Iris pigment epithelial cell (primary cell): ENCODE data around the gene BTRC.

ENCODE experiments used
- DNase-seq: peaks from one replicate; pipeline ENCODE4 v3.0.0-alpha.2; 2011; ENCODE audit warnings: low read depth

BTRC gene

DNA sequence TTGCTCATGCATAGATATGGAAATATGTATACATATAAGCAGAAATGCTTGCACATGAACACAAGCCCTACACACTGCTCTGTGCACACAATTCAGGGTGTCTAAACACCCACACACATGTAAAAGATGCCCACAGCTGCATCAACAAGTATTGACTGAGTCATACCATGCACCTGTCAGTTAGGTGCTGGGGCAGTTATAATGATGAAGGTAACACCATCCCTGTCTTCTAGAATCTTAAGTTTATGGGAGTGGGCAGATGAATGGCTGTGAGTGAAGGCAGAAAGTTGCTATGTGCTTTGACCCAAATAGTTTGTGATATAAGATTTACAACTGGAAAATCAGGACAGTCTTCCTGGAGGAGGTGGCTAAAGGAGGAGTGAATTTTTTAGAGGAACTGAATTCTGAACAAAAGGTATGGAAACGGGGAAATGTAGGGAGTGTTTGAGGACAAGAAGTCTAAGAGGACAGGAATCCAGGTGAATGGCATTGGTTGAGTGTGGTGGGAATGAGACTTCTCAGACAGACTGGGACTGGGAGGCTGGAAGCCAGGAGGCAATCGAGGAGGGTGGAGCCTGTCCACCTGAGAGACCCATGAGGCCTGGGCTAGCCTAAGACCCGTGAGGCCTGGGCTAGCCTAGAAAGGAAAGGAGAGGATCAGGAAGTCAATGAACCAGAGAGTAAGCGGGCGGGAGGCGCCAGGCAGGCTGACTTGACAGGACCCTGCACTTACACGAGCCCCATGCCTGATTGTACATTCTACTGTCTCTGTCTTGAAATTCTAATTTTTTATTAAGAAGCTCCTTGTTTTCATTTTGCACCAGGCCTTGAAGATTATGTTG, 213.4 kb downstream of the BTRC start:
- DNase-seq = no peak

DNA sequence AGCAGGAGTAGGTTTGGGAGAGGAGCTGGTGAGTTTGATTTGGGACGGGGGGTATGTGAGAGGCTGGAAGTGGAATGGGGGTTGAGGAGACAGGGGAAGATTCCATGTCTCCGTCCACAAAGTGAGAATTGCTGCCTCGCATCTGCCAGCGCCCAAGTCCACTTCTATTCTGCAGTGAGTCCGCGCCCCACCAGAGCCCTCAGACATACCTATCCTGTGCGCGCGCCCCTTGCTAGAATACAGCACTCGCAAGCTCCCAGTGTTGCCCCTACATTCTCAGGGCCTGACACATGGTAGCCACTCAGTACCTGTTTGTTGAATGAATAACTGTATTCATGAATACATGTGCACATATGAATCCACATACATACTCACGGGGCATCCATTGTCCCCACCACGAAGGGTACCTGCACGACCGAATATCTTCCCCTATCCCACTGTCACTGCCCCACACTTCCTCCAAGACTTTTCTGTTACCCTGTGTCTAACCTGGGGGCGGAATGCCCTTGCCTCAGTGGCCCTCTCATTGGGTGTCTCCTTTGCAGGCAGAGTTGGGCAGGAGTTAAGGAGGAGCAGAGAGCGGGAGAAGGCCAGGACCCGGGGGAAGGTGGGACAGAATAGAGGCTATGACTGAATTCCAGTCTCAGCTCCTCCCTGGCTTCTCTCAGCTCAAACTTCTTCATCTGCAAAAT, 214.2 kb downstream of the BTRC start:
- DNase-seq = no peak

DNA sequence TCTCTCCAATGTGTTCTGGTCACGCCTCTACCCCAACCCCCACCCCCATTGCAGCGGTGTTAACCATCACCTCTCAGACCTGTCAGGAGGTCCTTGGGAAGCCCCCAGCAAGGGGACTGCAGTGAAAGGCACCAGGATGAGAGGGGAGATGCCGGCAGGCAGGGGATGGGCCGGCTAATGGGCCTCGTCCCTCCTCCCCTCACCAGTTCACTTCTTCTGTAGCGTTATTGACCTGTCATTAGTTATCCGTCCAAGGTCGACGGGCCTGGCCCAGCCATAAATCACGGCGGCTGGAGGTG, 215.3 kb downstream of the BTRC start:
- DNase-seq = no peak

DNA sequence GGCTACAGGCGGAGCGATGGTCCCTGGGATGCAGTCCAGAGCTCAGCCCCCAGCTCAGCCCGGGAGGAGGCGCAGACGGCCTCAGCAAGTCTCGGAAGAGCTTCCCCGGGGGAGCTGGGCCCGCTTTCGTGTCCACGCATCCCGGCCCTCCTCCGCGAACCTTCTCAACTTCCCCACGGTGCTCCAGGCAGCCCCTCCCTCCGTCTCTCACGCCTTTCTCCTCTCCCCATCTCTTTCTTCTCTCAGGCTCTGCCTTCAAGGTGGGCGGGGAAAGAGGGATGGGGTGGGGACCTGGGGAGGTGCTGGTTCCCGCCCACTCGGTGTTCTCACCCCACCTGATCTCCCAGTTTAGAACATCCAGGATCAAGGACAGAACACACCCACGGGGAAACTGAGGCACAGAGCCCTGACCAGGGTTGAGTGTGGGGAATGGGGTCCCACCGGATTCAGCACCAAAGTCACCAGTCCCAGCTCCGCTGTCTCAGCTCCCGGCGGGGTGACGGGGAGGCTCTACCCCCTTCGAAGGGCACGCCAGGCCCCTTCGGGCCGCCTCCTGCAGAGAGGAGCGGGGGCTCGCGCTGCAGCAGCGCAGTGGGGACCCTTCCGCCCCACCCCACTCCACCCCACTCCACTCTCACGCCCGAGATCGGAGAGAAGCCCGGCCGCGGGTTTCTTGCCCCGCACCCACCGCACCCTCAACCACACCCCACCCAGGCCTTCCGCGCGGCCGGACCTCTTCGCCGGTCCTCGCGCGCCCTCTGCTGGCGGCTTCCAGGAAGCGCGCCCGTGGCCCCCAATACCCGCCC, 215.9 kb downstream of the BTRC start:
- DNase-seq = peak; percentile 40

DNA sequence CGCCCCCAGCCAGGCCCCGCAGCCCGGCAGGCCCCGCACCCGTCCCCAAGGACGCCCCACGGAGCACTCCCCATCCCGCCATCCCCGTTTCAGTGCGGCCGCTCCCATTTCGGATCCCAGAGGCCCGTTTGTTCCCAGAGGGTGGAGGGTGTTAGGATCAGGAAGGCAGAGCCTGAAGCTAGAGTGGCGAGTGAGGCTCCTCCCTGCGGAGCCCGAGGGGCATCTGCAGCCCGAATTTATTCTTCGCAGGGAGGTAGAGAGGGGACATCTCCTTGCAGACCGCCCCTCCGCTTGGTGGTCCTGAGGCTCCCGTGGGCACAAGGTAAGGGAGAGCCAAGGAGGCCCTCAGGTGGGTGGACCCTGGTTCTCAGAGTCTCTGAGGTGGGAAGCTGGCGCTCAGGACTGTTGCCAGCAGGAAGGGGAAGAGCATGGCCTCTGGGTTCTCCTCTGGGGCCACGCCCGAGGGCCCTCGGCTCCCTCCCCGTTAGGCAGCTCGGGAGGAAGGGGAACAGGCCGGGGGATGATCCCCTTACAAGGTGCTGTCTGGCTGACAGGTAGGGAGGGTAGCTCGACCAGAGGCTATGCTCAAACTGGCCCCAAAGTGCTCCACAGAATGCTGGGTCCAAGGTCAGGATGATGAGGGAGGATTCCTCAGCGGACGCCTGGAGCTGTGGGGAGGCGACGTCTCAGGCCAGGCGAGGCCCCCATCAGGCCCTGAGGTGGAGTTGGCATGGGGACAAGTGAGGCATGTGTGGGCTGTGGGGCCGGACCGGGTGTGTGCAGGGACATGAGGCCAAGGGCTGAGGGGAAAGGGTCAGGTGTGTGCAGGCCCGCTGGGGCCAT, 216.7 kb downstream of the BTRC start:
- no peak for DNase-seq

DNA sequence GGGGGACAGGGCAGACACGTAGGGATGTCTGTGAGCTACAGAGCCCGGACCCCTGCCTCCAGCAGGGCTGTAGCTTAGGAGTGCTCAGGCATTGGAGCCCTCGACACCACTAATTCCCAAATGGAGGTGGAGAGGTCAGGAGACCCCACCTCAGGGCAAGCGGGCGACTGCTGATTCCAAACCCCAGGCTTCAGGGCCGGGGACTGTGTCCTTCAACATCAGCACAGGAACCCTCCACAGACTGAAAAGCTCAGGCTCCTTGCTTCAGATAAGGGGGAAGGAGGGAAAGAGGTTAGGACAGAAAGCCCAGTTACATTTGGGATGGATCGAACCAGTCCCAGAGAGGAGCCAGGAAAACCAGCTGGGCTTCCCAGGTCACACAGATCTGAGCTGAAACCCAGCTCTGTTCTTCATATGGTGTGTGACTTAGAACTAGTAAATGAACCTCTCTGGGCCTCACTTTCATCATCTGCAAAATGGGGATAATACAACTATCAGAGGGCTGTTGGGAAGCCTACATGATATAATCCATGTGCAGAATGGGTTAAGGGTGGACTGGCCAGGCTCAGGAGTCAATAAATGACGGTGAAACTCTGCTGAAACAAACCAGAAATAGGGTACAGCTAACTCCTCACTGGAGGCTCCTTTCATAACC, 217.4 kb downstream of the BTRC start:
- DNase-seq = no peak

DNA sequence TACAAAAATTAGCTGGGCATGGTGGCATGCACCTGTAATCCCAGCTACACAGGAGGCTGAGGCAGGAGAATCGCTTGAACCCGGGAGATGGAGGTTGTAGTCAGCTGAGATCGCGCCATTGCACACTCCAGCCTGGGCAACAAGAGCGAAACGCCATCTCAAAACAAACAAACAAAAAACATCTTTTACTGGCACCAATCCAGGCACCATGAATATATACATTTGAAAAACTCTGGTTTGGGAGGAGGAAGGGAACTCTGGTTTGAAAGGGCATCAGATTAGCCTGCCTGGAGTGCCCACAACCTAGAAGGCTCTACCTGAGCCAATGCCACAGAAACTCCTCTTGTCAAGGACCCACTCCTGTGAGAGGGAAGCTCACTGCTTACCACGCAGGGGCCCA, 218.2 kb downstream of the BTRC start:
- DNase-seq = no peak

DNA sequence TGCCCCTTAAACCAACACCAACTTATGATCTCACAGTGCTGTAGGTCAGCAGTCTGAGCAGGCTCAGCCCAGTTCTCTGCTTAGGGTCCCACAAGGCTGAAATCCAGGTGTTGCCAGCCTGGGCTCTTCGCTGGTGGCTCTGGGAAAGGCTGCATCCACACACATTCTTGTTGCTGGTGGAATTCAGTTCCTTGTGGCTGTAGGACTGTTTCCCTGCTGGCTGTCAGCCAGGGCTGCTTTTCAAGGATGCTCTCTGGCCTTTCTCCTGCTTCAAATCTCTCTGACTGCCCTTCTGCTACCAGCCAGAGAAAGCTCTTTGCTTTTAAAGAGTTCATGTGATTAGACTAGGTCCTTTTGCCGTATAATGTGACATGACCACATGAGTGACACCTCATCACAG, 218.8 kb downstream of the BTRC start:
- DNase-seq = no peak

DNA sequence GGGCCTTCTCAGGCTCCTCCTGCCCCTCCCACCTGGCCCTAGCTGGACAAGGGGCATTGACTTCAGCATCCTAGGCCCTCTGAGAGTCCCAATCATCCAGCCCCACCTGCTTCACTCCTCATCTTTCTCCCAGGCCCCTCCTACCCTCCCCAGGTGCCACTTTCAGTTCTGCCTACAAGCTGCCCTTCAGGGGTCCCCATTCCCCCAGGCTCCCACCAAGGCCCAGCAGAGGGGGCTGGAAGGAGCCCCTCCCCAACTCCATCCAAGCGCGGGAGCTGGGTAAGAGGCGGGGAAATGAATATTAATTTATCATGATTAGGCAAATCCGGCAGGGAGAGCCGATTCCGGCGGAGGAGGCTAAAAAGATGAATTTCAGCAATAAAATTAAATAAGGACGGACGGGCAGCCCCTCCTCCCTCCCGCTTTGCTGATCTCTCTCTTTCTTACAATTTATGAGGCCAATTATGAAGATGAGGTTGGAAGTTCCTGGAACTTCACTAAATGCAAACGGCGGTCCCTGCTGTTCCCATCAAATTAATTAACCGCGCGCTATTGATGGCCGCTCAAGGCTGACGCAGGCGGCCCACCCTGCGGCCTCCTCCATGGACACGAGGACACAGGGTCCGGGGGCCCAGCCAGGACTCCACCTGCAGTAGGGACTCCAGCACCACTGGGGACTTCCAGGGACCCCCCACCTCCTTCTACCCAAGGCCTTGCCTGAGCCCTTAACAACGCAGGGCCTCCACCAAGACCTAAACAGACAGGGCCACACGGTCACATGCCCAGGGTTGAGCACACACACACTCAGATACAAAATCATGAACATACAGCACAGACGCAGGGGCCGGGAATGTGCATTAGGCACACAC, 220.2 kb downstream of the BTRC start:
- DNase-seq = no peak

DNA sequence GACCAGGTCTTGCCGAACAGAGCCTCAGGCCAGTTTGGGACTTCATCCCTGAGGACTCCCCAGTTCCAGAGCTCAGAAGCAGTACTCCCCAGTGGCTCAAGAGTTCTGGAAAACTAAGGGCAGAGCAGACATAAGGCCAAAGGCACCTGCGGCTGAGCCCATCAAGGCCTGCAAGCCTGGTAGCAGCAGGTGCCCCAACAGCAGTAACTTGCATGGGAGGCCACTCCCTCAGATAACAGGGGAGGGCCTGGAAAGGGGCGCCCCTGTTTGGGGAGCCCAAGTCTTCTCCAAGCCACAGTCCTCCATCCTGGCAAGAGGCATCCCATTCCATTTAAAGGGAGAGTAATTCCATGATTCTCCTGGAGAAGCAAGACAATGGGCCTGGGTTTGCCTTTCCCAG, 221.1 kb downstream of the BTRC start:
- no peak for DNase-seq

DNA sequence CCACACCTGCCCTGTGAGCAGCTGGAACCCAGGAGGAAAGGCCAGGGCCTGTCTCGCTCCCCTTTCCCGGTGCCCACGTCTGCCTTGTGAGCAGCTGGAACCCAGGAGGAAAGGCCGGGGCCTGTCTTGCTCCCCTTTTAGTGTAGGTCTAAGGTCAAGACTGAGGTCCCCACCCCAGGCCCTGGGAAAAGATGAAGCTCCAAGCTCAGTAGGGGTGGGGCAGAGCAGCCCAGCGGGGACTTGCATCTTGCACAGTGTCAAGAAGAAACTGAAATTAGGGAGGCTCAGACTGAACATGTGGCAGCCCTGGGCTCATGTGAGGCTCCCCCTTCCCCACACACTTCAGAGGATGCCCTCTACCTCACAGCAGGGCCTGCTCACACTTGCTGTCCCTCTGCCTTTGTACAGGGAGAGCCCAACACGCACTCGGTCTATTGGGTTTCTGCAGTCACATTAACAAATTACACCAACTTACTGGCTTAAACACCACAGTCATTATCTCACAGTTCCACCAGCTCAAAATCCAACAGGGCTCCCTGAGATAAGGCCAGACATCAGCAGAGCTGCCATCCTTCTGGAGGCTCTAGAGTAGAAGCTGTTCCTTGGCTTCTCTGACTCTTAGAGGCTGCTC, 221.7 kb downstream of the BTRC start:
- DNase-seq = no peak

DNA sequence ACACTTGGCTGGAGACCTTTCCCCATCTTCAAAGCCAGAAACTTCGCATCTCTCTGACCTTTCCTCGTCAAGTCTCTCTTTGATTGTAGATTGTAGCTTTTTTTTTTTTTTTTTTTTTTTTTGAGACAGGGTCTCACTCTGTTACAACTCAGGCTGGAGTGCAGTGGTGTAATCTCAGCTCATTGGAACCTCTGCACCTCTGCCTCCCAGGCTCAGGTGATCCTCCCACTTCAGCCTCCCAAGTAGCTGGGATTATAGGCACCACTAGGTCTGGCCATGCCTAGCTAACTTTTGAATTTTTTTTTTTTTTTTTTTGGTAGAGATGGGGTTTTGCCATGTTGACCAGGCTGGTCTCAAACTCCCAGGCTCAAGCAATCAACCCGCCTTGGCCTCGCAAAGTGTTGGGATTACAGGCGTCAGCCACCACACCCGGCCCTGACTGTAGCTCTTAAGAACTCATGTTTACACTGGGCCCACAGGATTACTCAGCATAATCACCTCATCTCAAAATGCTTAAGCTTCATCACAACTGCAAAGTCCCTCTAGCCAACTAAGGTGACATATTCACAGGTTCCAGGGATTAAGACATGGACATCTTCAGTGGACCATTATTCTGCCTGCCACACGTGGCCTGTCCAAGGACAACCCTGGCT, 222.4 kb downstream of the BTRC start:
- peak; percentile 55 for DNase-seq

DNA sequence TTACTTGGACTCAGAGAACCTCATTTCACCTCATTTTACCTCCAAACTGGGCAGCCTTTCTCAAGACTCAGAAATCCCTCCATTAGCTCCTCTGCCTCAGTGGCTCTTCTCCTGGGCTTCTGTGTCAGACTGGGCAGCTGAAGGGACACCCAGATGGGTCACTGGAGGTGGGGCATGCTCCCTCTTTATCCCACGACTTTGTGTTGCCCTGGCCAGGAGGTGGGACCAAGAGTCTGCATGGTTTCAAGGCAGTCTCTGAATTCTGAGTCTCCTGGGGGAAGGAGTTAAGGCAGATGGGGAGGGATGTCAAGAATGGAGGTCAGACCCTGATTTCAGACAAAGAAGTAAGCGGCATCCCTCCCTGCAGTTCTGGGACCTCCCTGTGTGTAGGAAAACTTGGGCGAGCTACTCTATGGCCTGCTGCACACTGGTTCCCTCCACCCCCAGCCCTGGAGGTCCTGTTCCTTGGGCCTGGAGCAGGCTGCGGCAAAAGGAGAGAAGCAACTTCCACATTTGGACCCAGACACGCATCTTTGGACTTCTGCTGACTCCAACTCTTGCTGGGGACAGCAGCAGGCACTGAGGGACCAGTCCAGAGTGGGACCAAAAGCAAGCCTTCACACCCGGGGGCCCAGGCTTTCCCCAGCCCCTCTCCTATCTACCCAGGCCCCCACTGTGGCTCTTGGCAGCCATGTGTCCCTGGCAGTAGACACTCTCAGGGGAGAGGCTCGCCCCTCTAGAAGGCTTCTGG, 223.3 kb downstream of the BTRC start:
- no peak for DNase-seq

DNA sequence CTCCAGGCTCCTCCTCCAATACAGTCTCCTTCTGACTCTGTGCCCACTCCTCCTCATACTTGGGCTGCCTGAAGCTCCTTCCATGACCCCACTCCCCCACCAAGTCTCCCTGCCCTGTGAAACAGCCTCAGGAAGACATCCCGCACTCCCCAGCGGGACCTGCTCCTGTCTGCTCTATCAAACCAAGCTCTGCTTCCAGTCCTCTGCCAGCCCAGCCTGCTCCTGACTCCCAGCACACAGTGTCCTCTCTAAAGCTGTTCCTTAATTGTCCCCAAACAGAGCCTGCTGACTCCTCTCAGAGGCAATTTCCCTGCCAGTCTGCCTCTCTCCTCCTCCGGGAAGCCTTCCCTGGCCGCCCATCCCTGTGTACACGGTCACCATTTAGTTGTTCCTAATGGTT, 224.2 kb downstream of the BTRC start:
- no peak for DNase-seq

DNA sequence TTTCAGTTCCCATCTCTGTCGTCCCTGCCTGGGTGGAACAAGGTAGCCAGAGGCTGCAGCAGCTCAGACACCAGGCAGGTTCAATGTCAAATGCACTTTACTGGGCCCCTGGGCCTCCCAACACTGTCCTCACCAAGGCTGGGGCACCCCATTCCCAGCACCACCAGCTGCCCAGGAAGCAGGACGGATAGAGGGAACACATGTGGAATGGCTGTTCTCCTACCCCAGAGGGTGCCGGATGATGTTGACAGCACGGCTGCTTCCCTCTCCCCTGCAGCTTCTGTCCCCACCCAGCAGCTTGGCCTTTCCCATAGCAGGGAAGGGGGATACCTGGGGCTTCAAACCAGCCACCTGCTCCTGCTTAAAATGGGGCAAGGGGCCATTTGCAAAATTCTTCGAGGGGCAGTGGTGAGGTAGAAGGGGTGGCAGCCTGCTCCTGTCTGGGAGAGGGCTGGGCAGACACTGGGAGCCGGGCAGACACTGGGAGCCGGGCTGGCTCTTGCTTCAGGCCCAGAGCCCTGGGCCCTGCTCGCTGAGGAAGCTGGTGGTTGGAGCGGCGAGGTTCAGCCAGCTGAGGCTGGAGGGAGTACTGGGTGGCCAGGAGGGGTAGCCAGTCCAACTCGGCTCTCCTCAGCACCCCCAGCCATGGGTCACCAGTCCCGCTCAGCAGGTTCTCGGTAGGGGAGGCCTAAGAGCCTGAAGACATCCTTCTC, 225.0 kb downstream of the BTRC start:
- no peak for DNase-seq

DNA sequence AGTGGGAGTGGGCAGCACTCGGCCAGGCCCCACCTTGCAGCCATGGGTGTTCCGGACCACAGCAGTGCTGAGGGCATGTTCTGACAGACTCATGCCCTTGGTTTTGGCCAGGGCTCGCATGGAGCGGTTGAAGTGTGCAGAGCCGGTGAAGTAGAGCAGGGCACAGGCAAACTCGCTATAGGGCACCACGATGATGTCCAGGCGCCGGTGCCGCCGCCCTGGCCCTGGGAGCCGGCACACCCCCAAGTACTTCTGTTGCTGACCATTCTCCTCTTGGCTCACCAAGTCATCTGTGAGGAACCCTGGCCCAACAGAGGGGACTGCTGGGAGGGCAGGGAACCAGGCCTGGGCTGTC, 225.5 kb downstream of the BTRC start:
- no peak for DNase-seq

DNA sequence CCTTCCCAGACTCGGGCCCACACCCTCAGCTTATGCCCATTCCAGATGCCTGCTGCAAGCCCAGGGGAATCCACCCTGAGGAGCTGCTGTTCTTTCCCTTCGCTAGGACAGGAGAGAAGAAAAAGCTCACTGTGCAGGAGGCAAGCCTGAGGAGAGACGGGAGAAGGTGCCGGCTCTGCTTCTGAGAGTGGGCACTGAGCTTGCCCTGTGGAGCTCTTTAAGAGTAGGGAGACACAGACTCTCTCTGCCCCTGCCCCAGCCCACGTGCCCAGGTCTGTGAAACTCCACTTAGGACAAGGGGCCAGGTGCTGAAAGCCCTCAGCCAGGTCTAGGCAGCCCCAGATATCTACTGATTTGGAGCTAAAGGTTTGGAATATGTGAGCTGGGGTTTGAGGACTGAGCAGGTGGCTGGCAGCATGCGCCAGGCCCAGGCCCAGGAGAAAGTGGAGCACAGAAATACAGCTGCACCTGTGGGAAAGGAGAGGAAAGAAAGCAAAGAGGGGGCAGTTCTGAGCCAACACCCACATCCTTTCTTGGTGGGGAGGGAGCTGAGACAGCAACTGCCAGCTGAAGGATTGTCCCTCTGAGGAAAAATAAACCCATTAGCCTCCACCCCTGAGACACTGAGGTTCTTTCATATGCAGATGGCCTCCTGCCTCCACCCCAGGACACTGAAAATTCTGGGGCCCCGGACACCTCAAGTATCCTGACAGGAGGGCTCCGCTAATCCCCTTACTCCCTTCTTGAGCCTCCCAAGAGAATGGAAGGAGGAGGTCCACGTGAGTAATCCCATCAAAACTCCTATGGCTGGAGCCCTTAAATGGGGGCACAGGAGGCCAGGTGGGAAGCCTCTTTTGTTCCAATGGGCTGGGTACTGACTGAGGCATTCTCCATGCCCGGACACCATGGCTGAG, 226.8 kb downstream of the BTRC start:
- no peak for DNase-seq
